HCT116 (cell line): ENCODE data around the gene GRIP1. TPM values are rescaled to one million over a fixed set of nuclear protein-coding genes. Genes with fewer than 3 reads are reported as not detected.

ENCODE experiments used
- ATAC-seq: fragments of 200-7000 bp; cut with Tn5 transposase; 2 replicates; pipeline ENCODE4 v1.9.1; 2020; ENCODE audit warnings: mild to moderate bottlenecking, moderate library complexity
- BruUV-seq: library from RNA; stranded (reverse); fragments of 400-500 nt; replicated peaks from 2 replicates; lab custom pipeline; 2021; lab: Mats Ljungman, UMichigan
- CTCF ChIA-PET: fragments of 300-600 bp; sonication (Branson Sonifier 250); formaldehyde crosslinking; loops from one replicate; lab custom pipeline; 2021; ENCODE audit warnings: antibody characterized with exemption; lab: Charles Lee
- POLR2A ChIA-PET: fragments of 300-600, 350-600 bp; sonication (Branson Sonifier 250); formaldehyde crosslinking; loops from one replicate; lab custom pipeline; 2021; ENCODE audit warnings: antibody characterized with exemption; lab: Charles Lee
- RAD21 ChIA-PET, 2 experiments: fragments of 300-600 bp; sonication (Branson Sonifier 250); formaldehyde crosslinking; loops; one replicate each; lab custom pipeline; 2023; ENCODE audit warnings: low total read pairs in 2 of 2; ENCODE audit not compliant: uncharacterized antibody in 2 of 2, unreplicated experiment in 2 of 2, low non-redundant PET in 1 of 2; lab: Charles Lee
- DNase-seq: peaks from one replicate; pipeline ENCODE4 v3.0.0-alpha.2; 2010; ENCODE audit warnings: low read depth, low spot score
- H2AFZ ChIP-seq: fragments of 200-600 bp; shearing (Covaris generic), sonication (generic); 2 replicates; pipeline ENCODE4 v1.6.1; 2017; ENCODE audit warnings: low read depth, mixed run types, mixed read lengths, antibody characterized with exemption, low read length; ENCODE audit not compliant: poor library complexity, severe bottlenecking
- H3K27ac ChIP-seq: 2 replicates; pipeline ENCODE4 v1.5.1; 2012; ENCODE audit warnings: low read depth, low read length
- H3K27me3 ChIP-seq: fragments of 200-600 bp; sonication (generic); 2 replicates; pipeline ENCODE4 v1.6.1; 2016; ENCODE audit warnings: mixed run types, low read length, mixed read lengths; ENCODE audit not compliant: insufficient read depth
- H3K36me3 ChIP-seq, 2 experiments: fragments of 200-500 bp in 1 of 2; fragments of 200-600 bp in 1 of 2; sonication (Bioruptor generic) in 1 of 2; sonication (generic) in 1 of 2; 2 replicates each; pipeline versions ENCODE4 v1.5.1 to v1.6.1; 2014 to 2016; ENCODE audit warnings: low read length in 2 of 2, inconsistent platforms in 1 of 2, mixed read lengths in 1 of 2, mixed run types in 1 of 2; ENCODE audit not compliant: insufficient read depth in 2 of 2, control insufficient read depth in 1 of 2
- H3K4me1 ChIP-seq, 2 experiments: fragments of 200-600 bp in 1 of 2; sonication (generic) in 1 of 2; 2 replicates each; pipeline versions ENCODE4 v1.5.1 to v1.6.1; 2012 to 2017; ENCODE audit warnings: low read length in 2 of 2, inconsistent platforms in 1 of 2, mild to moderate bottlenecking in 1 of 2, mixed read lengths in 1 of 2, mixed run types in 1 of 2, moderate library complexity in 1 of 2; ENCODE audit not compliant: insufficient read depth in 2 of 2, control insufficient read depth in 1 of 2
- H3K4me2 ChIP-seq: fragments of 200-600 bp; sonication (generic); 2 replicates; pipeline ENCODE4 v1.6.1; 2017; ENCODE audit warnings: mixed run types, low read length, mixed read lengths
- H3K4me3 ChIP-seq, 2 experiments: fragments of 200-600 bp in 1 of 2; sonication (generic) in 1 of 2; replicated peaks in 1 of 2; 2 replicates each; pipeline ENCODE4 v1.5.1; 2011 to 2016; ENCODE audit warnings: low read length in 2 of 2, control low read depth in 1 of 2, low read depth in 1 of 2, mild to moderate bottlenecking in 1 of 2, mixed read lengths in 1 of 2, mixed run types in 1 of 2
- H3K79me2 ChIP-seq: fragments of 200-600 bp; sonication (generic); 2 replicates; pipeline ENCODE4 v1.6.1; 2017; ENCODE audit warnings: mild to moderate bottlenecking, mixed run types, low read length, moderate library complexity, mixed read lengths; ENCODE audit not compliant: insufficient read depth
- H3K9ac ChIP-seq: fragments of 200-600 bp; sonication (generic); 2 replicates; pipeline ENCODE4 v1.6.1; 2016; ENCODE audit warnings: low read length, mixed read lengths
- H3K9me2 ChIP-seq: fragments of 200-600 bp; sonication (generic), shearing (Covaris generic); 2 replicates; pipeline ENCODE4 v1.6.1; 2017; ENCODE audit warnings: mixed run types, mild to moderate bottlenecking, moderate library complexity; ENCODE audit not compliant: insufficient read depth
- H3K9me3 ChIP-seq, 2 experiments: fragments of 200-500 bp in 1 of 2; fragments of 200-600 bp in 1 of 2; sonication (Bioruptor generic) in 1 of 2; sonication (generic) in 1 of 2; 2 replicates each; pipeline ENCODE4 v1.6.1; 2014 to 2017; ENCODE audit warnings: low read length in 2 of 2, mixed read lengths in 2 of 2, inconsistent platforms in 1 of 2, low read depth in 1 of 2, mild to moderate bottlenecking in 1 of 2, mixed run types in 1 of 2, moderate library complexity in 1 of 2; ENCODE audit not compliant: control insufficient read depth in 1 of 2, insufficient read depth in 1 of 2
- H4K20me1 ChIP-seq: fragments of 200-600 bp; sonication (generic), shearing (Covaris generic); 2 replicates; pipeline ENCODE4 v1.6.1; 2017; ENCODE audit warnings: mixed run types, mild to moderate bottlenecking, moderate library complexity; ENCODE audit not compliant: insufficient read depth
- CBX3 ChIP-seq: IDR thresholded peaks from 2 replicates; pipeline ENCODE4 v1.6.1; 2012; ENCODE audit warnings: low read depth
- CEBPB ChIP-seq: IDR thresholded peaks from 2 replicates; pipeline ENCODE4 v1.6.1; 2012; ENCODE audit warnings: low read depth
- EGR1 ChIP-seq: IDR thresholded peaks from 2 replicates; pipeline ENCODE4 v1.6.1; 2012; ENCODE audit warnings: low read depth
- ELF1 ChIP-seq: IDR thresholded peaks from 2 replicates; pipeline ENCODE4 v1.6.1; 2012; ENCODE audit warnings: low read depth, borderline replicate concordance
- EZH2 ChIP-seq: fragments of 200-600 bp; sonication (generic); IDR thresholded peaks from 2 replicates; pipeline ENCODE4 v1.6.1; 2017; ENCODE audit warnings: antibody characterized with exemption, mixed run types
- EZH2phosphoT487 ChIP-seq: fragments of 200-600 bp; IDR thresholded peaks from 2 replicates; pipeline ENCODE4 v1.6.1; 2018; ENCODE audit warnings: antibody characterized with exemption, borderline replicate concordance
- FOSL1 ChIP-seq: IDR thresholded peaks from 2 replicates; pipeline ENCODE4 v1.6.1; 2012; ENCODE audit warnings: low read depth
- JUND ChIP-seq: IDR thresholded peaks from 2 replicates; pipeline ENCODE4 v1.6.1; 2012
- POLR2A ChIP-seq: IDR thresholded peaks from 2 replicates; pipeline ENCODE4 v1.7.0; 2011; ENCODE audit warnings: borderline replicate concordance; ENCODE audit not compliant: insufficient read depth, insufficient read length; ENCODE audit errors: extremely low read depth
- POLR2AphosphoS5 ChIP-seq: IDR thresholded peaks from 2 replicates; pipeline ENCODE4 v1.6.1; 2011; ENCODE audit warnings: mild to moderate bottlenecking, low read depth, low read length, moderate library complexity
- RAD21 ChIP-seq: IDR thresholded peaks from 2 replicates; pipeline ENCODE4 v1.6.1; 2012; ENCODE audit warnings: low read depth, mild to moderate bottlenecking
- SIN3A ChIP-seq: IDR thresholded peaks from 2 replicates; pipeline ENCODE4 v1.6.1; 2012; ENCODE audit warnings: low read depth
- SP1 ChIP-seq: IDR thresholded peaks from 2 replicates; pipeline ENCODE4 v1.6.1; 2012; ENCODE audit warnings: low read depth
- TCF7L2 ChIP-seq: IDR thresholded peaks from 2 replicates; pipeline ENCODE4 v1.7.0; 2011; ENCODE audit warnings: borderline replicate concordance, inconsistent platforms; ENCODE audit not compliant: insufficient read depth, insufficient read length; ENCODE audit errors: extremely low read depth
- YY1 ChIP-seq: IDR thresholded peaks from 2 replicates; pipeline ENCODE4 v1.6.1; 2011; ENCODE audit warnings: low read length, low read depth, moderate library complexity, mild to moderate bottlenecking; ENCODE audit not compliant: insufficient replicate concordance; ENCODE audit errors: extremely low read depth
- ZFX ChIP-seq: fragments of 450-650 bp; IDR thresholded peaks from 2 replicates; pipeline ENCODE4 v1.6.1; 2017
- ZNF274 ChIP-seq: fragments of 200-500 bp; sonication (Bioruptor generic); IDR thresholded peaks from 2 replicates; pipeline ENCODE4 v1.6.1; 2014; ENCODE audit warnings: mild to moderate bottlenecking, low read depth, low read length, inconsistent platforms
- intact Hi-C: fragments of 100-400 bp; cut with micrococcal nuclease; formaldehyde crosslinking; loops from 2 replicates; pipeline ENCODE4 v1.10.0; 2022
- total RNA-seq: library from RNA; stranded (reverse); gene quantifications from one replicate; pipeline ENCODE4 v1.2.1, GENCODE V29; 2021; ENCODE audit not compliant: unreplicated experiment
- TF ChIP-seq, protein P1 (sequence below): IDR thresholded peaks from 2 replicates; pipeline ENCODE4 v1.6.1; 2012
- TF ChIP-seq, protein P2 (sequence below): IDR thresholded peaks from 2 replicates; pipeline ENCODE4 v1.6.1; 2011; ENCODE audit warnings: mild to moderate bottlenecking, low read length, moderate library complexity; ENCODE audit not compliant: insufficient replicate concordance; ENCODE audit errors: extremely low read depth
- TF ChIP-seq, protein P3 (sequence below), 3 experiments: fragments of 200-600 bp in 1 of 3; sonication (generic) in 1 of 3; IDR thresholded peaks in 2 of 3; conservative IDR thresholded peaks in 1 of 3; 2 replicates each; pipeline ENCODE4 v1.5.1; 2012 to 2017; ENCODE audit warnings: low read depth in 2 of 3, low read length in 2 of 3, antibody characterized with exemption in 1 of 3, borderline replicate concordance in 1 of 3, control low read depth in 1 of 3, mild to moderate bottlenecking in 1 of 3, mixed read lengths in 1 of 3, mixed run types in 1 of 3, moderate library complexity in 1 of 3; ENCODE audit not compliant: insufficient read depth in 1 of 3

GRIP1 gene
- total RNA-seq, 1 experiment from 2014 or later = not detected

DNA sequence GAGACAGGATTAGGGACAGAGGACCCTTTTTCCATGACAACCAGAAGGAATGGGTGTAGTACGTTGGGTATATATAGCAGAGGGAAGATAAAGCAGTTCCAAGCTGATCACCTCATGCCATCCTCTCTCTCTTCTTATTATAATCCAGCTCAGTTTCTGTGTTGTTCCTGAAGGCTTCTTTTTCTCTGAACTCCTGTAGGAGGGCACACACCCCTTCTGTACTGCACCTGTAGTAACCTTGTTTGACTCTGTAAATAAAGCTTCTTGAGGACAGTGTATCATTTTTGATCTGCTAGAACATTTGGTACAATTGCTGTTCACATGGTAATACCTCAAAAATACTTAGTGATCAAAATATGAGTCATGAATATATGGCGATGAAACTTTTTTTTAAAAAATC, 343.1 kb downstream of the GRIP1 start:
- no peak overlapping the region for H3K4me2 ChIP-seq
- no peaks in the 10 kb centered on the region for H3K4me1 ChIP-seq
- ATAC-seq (no peak), DNase-seq (no peak)
- no peaks in the 10 kb centered on the region for H4K20me1 ChIP-seq
- no peaks in the 10 kb centered on the region for H3K27me3 ChIP-seq
- intact Hi-C loops = no loop called here
- no peak overlapping the region for H3K4me3 ChIP-seq
- ChIA-PET CTCF (no interaction called here), POLR2A (no interaction called here), RAD21 (no interaction called here)
- H3K36me3 ChIP-seq = no peaks in the 10 kb centered on the region
- H3K79me2 ChIP-seq = no peaks in the 10 kb centered on the region
- H2AFZ ChIP-seq = no peak overlapping the region
- no peaks in the 10 kb centered on the region for H3K9me2 ChIP-seq
- no peak overlapping the region for H3K27ac ChIP-seq
- TF ChIP-seq ZNF274 = no peak
- TF ChIP-seq SIN3A = no peak
- no peak for TF ChIP-seq EGR1
- TF ChIP-seq, protein P1, sequence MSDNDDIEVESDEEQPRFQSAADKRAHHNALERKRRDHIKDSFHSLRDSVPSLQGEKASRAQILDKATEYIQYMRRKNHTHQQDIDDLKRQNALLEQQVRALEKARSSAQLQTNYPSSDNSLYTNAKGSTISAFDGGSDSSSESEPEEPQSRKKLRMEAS = no peak
- no peak for TF ChIP-seq TCF7L2
- no peak for TF ChIP-seq CEBPB
- no peak for TF ChIP-seq FOSL1
- no peak for TF ChIP-seq RAD21
- no peak for TF ChIP-seq ZFX
- TF ChIP-seq ELF1 = no peak
- TF ChIP-seq, protein P2, sequence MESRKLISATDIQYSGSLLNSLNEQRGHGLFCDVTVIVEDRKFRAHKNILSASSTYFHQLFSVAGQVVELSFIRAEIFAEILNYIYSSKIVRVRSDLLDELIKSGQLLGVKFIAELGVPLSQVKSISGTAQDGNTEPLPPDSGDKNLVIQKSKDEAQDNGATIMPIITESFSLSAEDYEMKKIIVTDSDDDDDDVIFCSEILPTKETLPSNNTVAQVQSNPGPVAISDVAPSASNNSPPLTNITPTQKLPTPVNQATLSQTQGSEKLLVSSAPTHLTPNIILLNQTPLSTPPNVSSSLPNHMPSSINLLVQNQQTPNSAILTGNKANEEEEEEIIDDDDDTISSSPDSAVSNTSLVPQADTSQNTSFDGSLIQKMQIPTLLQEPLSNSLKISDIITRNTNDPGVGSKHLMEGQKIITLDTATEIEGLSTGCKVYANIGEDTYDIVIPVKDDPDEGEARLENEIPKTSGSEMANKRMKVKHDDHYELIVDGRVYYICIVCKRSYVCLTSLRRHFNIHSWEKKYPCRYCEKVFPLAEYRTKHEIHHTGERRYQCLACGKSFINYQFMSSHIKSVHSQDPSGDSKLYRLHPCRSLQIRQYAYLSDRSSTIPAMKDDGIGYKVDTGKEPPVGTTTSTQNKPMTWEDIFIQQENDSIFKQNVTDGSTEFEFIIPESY = no peak
- TF ChIP-seq, protein P3, sequence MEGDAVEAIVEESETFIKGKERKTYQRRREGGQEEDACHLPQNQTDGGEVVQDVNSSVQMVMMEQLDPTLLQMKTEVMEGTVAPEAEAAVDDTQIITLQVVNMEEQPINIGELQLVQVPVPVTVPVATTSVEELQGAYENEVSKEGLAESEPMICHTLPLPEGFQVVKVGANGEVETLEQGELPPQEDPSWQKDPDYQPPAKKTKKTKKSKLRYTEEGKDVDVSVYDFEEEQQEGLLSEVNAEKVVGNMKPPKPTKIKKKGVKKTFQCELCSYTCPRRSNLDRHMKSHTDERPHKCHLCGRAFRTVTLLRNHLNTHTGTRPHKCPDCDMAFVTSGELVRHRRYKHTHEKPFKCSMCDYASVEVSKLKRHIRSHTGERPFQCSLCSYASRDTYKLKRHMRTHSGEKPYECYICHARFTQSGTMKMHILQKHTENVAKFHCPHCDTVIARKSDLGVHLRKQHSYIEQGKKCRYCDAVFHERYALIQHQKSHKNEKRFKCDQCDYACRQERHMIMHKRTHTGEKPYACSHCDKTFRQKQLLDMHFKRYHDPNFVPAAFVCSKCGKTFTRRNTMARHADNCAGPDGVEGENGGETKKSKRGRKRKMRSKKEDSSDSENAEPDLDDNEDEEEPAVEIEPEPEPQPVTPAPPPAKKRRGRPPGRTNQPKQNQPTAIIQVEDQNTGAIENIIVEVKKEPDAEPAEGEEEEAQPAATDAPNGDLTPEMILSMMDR (IDR thresholded peaks at IDR 0.05 in 2 of 3, conservative IDR thresholded peaks at IDR 0.05 in 1 of 3; ENCODE audit: borderline replicate concordance in 1 of 3, insufficient read depth in 1 of 3, low read depth in 2 of 3, low read length in 2 of 3) = no peak
- no peak for TF ChIP-seq CBX3
- no peak for TF ChIP-seq POLR2AphosphoS5
- TF ChIP-seq EZH2phosphoT487 = no peak
- TF ChIP-seq JUND = no peak
- no peak for TF ChIP-seq POLR2A
- no peak for TF ChIP-seq SP1
- no peak for TF ChIP-seq YY1
- no peak for TF ChIP-seq EZH2
- no peak overlapping the region for H3K9ac ChIP-seq
- no TSS peak for BruUV-seq
- no peaks in the 10 kb centered on the region for H3K9me3 ChIP-seq
